HG02623 (cell line): Measurements from ENCODE around the gene LRRN2.

Source experiments
- ATAC-seq: cut with Tn5 transposase; IDR thresholded peaks from one replicate; pipeline ENCODE4 v1.9.1; 2021; ENCODE audit warnings: moderate library complexity; ENCODE audit not compliant: unreplicated experiment

LRRN2 gene

DNA sequence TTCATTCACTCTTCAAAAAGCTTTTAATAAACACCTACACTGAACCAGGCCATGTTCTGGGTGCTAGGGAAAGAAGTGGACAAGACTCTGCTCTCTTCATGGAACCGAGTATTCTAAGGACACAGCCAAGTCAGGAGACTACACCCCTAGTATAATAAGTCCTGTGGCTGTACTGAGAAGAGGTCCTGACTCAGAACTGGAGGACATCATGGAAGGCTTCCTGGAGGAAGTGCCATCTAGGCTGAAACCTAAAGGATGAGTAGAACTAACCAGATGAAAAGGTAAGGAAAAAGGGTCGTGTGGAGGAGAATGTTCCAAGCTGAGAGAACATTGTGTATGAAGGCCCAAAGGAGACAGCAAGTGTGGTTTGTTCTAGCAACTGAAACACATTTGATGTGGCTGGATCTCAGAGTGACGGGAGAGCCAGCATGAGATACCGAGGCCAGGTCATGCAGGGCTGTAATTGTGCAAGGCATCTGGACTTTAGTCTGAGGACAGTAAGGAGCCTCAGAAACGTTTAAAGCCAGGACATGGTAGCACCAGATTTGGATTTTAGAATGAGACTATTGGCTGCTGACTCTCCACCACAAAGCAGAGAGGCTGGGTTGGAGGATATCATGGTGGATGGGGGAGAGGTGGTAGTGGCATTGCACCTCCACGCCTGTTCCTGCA is 82.5 kb downstream of the LRRN2 start:
- no peak for ATAC-seq

DNA sequence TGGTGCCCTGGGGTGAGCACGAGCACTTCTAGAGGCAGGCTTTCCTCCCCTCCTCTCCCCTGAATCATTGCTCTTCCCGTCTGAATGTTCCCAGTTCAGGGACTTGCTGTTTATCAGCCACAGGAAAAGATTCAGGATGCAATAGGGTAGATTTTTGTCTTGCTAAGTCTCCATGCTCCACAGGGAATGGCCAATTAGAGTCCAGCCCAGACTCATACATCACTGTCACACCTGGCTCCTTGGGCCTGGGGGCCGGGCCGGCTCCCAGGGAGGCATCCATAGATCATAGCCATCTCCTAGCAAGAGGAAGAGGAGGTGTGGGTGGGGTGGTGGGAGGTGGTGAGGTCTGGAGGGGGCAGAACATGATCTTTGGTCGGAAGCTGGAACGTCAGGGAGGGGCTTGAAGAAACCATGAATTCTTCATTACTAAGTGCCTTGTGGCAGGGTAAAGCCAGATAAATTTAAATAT is 83.4 kb downstream of the LRRN2 start:
- ATAC-seq: no peak

DNA sequence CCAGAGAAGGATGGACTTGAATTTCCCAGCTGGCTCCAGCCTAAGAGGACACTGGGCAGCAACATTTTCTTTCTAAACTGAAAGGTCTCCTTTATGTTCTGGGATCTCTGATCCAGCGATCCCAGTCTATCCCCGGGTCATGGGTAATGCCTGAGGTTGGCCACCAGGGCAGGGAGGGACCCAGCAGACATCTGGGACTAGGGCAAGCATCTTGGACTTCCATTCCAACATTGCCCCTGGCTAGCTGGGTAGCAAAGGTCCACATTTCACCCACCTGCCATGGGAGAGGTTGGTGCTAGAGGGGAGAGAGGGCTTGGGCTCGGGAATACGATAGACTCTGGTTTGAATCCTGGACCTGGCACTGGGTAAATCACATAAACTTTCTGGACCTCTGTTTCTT is 84.6 kb downstream of the LRRN2 start:
- ATAC-seq: no peak

DNA sequence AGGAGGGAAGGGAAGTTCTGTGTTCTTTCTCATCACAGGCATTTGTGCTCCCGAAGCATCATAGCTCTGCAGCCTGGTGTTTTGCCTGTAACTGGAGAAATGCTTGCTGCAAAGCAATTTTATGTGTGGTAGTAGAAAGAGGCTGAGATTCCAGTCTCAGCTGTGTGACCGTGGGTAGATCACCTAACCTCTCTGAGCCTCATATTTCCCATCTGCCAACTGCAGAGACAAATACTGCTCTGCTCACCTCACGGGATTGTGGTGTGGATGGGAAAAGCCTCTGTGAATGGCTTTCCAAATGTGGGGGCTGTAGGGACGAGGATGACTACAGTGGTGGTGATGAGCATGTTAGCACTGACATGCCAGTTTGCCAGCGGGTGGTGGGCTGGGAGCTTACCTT is 85.3 kb downstream of the LRRN2 start:
- no peak for ATAC-seq

DNA sequence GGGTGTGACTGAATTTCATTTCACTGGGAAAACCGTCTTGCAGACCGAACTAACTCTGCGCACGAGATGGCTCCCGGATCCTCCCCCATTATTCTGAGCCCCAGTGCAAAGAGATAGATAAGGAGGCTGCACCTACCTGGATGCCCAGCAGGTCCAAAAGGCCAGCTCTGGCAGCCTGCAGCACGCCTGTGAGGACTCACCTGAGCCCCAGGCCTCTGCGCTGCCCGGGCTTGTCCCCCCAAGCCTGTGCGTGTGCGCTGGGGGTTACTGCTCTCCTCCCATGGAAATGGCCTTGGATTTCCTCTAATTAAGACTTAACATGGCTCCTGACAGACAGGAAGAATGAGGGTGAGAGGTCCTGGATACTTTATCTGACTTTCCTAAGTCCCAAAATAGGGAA is 85.9 kb downstream of the LRRN2 start:
- ATAC-seq: no peak

DNA sequence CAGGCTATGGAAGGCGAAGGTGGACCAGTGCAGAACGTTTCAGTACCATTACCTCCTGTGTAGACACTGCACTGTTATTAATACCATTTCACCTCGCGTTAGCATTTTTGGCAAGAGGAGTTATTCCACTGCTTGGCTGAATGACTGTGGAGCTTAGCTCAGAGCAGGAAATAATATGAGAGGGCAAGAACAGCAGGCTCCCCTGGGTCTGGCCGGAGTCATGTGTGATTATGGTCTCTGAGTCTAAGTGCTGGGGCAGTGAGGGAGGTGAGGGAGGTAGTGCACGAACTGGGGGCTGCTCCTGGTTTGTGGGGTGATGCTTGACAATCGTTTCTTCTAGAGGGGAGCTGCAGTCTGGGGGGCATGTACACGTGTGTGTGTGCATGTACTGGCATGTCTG is 86.4 kb downstream of the LRRN2 start:
- no peak for ATAC-seq

DNA sequence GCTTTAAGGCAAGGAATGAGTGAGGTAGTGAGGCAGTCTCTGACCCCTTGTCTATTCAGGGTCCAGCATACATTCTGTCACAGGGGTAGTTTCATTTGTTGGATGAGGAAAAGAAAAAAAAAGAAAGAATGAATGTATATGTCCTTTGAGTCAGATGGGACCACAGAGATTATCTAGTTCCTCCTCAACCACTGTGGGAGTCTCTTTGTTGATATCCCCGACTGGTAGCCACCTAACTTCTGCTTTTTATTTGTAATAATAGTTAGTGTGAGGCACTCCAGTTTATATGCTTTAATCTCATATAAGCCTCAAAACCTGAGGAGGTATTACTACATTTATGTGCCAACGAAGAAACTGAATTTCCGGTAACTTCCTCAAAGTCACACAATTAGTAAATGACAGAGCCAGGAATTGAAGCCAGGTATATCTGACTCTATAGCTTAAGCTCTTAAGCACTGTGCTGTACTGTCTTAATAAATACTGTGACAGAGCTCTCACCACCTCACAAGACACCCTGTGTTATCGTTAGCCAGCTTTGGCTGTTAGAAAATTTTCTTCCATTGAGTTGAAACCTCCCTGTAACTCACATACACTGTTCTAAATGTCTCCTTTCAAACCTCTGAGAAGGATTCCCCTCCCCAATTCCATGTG is 87.1 kb downstream of the LRRN2 start:
- no peak for ATAC-seq

DNA sequence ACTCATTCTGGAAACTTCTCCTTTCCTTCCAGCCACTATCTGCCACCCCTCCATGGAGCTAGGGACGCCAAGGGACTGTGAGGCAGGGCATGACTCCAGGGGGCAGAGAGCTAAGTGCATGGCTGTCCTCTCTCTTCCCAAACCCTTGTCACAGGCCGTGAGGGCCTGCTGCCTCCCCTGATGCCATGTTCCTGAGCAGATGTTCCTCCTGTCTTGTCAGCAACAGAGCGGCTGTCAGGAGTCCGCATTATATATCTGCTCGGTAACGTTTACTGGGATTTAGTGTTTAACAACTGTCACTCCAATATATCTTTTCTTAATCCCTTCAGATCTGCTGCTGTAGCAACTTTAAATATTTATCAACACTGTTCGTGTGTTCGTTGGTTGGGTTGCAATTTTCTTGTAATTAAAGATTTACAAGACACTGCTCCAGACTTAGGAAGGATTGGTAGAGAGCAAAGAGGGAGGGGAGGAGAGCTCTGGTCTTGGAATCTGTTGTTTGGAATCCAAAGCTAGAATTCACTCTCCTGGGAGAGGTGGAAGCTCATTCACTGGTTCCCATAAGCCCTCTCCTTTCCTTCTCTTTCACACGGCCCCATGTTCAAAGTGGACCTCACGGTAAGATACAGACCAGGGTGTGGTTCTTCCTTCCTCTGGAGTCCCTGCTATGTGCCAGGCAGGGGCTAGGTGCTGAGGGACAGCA is 93.1 kb downstream of the LRRN2 start:
- no peak for ATAC-seq

DNA sequence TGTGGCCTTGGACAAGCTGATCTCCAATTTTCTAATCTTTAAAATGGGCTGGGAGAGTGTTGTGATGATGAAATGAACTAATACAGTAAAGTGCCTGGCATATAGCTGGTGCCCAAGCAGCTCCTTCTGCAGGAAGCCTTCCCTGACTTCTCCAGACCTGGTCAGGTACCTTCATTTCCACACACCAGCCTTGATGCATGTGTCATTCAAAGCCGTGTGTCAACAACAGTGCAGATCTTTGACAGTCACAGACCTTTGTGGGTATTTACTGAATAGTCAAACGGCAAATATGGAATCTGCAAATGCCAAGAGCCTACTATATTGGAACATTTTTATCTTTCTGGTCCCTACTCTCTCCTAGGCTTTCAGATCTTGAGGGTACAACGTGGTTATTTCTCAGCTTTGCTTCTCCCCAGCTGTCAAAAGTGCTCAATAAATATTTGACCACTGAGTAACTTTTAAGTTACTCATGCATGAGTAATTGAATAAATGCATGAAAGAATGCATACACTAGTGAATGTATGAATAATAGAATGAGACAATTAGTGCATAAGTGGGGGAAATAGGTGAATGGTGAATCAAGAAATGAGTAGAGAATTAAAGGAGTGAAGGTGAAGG is 94.0 kb downstream of the LRRN2 start:
- no peak for ATAC-seq

DNA sequence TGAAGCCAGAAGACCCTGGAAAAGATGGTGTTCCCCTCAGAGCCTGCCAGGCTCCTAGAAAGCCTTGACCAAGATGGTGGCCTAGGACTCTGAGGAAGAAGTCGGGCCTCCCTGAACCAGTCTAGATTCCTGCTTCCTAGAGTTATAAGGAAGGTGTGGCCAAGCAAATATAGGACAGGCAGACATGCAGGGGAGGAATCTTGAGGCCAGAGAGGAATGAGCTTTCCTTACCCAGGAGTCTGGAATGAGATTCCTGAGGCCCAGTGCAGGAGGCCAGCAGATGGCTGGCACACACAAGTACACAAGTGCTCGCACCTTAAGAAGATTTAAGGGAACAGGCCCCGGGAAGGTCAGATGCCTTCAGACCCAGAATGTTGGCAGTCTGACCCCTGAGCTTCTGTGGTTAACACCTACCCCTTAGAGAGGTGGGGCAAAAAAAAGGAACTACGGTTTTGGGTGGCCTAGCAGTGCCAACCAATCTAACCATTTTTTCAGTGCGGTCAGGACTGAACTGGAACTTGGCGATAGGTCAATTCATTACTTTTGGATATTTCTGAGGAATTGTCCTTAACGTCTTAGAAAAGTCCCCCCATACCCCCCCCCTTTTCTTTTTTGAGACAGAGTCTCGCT is 96.0 kb downstream of the LRRN2 start:
- ATAC-seq: no peak

DNA sequence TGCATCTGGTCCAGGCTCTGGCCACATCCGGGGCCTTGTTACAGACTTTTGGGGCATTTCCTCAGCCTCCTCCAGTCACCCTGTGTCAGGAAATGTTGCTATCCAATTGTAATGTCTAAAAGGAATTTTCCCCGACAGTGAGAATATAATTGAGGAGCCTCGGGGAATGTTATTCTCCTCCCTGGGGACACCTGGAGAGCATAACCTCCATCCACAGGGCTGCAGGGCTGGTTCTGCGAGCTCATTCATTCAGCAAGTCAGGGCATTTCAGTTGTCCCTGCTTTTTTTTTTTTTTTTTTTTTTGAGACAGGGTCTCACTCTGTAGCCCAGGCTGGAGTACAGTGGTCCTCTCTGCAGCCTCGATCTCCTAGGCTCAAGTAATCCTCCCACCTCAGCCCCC is 96.7 kb downstream of the LRRN2 start:
- ATAC-seq: no peak

DNA sequence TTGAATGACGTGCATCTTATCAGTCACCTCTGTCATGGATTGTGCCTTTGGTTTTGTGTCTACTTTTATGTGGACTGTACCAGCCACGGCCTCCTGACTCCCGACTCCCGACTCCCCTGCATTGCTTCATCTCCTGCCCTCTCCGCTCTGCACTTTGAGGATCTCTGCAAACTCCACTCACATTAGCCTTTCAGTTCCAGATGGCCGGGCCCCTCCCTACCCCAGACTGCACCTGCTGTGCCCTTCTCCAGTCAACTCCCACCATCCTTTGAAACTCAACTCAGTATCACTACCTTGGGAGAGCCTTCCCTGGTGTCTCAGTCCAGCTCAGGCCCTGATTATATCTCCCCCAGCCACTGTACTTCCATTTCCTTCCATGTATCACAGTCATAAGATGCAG is 97.9 kb downstream of the LRRN2 start:
- ATAC-seq: no peak

DNA sequence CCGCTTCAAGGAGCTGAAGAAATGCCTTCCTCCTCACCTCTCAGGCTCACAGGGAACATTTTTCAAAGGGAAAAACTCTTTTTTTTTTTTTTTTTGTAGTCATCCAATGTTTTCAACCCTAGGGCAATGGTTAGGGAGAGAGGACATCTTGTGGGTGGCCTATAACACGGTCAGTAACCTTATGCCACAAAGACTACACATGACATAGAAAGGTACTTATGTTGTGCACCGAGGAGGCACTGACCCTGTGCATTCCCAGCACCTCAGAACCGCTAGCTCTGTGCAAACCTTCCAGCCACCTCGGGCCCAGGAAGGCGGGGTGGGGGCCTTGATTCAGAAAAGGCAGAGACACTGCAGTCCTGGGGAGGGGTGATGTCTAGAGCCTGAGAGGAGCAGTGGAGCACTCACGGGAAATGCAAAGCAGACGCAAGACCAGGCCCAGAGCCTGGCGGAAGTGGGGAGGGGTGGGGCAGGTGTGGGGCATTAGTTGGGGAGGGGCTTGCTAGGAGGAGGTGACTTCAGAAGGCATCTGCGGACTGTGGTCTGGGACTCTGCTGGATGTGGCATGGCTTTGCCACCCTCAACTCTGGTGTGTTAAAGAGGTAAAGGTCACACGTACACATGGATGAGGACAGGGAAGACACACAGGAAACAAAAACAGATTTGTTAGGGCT is 100.7 kb downstream of the LRRN2 start:
- ATAC-seq: no peak

DNA sequence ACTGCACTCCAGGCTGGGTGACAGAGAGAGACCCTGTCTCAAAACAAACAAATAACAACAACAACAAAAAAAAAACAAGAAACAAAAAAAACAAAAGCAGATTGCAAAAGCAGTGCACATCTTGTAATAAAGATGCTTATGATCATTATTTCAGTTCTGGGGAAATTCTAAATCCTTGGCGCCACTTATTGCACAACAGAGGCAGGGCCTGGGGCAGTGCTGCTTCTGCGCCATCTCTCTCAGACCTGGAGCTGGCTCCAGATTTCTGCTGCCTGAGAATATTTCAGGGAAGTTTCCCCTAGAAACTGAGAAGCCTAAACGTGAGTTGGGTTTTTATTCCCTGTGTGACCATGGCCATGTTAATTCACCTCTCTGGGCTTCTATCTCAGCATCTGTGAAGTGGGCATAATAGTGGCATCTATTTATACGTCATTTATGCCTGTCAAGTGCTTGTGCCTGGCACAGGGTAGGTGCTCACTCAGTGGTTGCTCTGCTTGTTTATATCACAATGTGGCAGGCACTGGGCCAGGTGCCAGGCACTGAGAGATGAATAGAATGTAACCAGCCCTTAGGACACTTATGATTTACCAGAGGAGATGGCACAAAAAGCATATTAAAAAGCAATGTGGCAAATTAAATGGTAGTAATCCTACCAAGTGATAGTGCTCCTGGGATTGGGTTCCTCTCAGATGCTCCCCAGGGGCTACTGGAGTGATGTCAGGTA is 101.5 kb downstream of the LRRN2 start:
- no peak for ATAC-seq

DNA sequence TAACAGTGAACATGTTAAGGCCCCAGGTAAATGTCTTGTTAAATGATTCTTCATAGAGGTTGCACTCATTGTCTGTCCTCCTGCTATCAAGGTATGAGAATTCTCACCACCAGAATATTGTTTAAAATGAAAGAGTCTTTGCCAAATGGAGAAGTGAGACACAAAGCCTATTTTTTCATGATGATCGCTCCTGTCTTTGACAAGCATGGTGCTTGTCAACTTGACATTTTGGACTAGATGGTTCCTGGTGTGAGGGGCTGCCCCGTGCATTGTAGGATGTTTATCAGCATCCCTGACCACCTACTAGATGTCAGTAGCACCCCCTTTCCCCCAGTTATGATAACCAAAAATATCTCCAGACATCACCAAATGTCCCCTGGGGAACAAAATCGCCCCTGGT is 103.8 kb downstream of the LRRN2 start:
- no peak for ATAC-seq

DNA sequence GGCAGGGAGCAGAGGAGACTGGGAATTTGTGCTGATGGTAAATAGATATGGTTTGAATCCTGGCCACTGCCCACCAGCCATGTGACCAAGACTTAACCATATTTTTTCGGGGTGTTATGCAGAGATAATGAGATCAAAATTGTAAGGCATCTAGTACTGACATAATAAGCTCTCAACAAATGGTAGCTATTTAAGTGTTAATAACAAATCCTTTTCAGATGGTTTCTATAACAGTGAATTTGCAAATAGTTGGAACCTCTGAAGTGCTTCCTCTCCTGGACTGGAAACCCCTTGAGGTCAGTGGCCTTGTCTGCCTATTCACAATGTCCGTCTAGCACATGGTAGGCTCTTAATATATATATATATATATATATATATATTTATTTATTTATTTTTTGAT is 104.7 kb downstream of the LRRN2 start:
- ATAC-seq: no peak

DNA sequence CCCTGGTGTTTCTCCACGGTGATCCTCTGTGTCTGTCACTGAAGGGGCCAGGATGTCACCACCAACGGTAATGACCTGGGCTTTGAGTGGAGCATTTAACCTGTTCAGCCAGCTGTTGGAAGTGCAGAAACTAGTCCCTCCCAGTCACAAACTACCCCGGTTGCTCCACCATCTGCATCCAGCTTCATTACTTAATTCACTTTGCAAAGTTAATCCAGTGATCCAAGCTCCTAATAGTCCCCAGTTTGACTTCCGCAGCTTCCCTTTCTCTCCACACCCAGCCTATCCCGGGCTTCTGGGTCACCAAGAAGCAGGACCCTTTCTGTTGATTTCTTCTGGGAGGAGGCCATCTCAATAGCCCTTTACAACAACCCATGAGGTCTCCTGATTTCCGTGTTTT is 105.9 kb downstream of the LRRN2 start:
- no peak for ATAC-seq

DNA sequence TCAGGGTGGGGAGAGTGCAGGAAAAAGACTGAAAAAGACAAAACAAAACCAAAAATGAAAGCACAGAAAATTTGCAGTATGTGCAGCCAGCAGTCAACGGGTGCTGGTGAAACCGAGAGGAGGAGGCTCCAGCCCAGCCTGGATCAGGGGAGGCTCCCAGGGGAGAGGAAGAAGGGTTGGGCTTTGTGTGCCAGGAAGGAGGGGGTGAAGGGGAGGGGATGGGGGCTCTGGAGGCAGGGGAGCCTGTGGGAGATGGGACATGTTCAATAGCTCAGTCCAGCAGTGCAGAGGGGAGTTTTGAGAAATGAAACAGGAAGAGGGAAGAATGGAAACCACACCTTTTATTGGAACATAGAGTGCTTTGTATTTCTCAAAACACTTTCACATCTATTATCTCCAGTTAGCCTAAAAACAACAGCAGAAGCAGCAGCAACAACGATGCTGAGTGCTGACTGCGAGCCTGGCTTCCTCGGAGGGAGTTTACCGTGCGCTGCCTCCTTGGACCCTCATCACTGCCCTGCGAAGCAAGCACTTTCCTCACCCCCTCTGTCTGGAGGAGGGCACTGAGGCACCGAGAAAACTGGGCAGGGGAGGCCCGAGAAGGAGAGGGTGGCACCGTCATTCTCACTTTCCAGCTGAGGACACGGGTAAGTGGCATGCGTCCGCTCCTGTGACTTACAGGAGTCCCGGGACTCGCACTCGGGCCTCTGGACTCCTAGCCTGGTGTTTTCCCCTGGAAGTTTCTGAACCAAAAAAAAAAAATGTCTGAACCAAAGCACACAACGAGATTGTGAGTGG is 106.5 kb downstream of the LRRN2 start:
- ATAC-seq: peak; percentile 70

DNA sequence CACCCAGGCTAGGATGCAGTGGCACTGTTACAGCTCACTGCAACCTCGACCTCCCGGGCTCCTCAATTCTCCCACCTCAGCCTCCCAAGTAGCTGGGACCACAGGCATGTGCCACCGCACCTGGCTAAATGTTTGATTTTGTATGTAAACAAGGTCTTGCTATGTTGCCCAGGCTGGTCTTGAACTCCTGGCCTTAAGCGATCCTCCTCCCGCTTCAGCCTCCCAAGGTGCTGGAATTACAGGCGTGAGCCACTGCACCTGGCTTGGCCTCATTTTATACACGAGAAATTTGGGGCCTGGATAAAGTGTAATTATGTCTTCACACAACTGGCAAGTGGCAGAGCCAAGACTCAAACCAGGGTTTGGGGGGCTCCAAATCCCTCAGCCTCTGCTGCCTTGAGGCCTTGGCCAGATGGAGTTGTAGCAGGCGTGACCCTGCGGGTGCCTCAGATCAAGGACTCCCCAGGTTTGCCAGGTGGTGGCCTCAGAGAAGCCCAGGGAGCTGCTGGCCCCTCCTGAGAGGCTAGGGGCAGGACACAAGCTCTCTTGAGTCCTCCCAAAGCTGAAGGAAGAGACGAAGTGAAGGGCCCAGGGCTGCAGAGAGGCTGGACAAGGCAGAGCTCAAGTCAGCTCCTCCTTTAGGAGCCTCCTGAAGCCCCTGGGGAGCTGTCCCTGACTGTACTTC is 107.6 kb downstream of the LRRN2 start:
- ATAC-seq: no peak
